Loucy (cell line): ENCODE results near the gene GUSB.

Source experiments
- EZH2phosphoT487 ChIP-seq: fragments of 200-600 bp; IDR thresholded peaks from 2 replicates; pipeline ENCODE4 v1.6.1; 2018; ENCODE audit warnings: antibody characterized with exemption, mild to moderate bottlenecking, moderate library complexity, borderline replicate concordance
- TF ChIP-seq, protein P1 (sequence below): fragments of 200-600 bp; sonication (generic); conservative IDR thresholded peaks from 2 replicates; pipeline ENCODE4 v1.5.1; 2014; ENCODE audit warnings: mild to moderate bottlenecking, antibody characterized with exemption, low read length

DNA sequence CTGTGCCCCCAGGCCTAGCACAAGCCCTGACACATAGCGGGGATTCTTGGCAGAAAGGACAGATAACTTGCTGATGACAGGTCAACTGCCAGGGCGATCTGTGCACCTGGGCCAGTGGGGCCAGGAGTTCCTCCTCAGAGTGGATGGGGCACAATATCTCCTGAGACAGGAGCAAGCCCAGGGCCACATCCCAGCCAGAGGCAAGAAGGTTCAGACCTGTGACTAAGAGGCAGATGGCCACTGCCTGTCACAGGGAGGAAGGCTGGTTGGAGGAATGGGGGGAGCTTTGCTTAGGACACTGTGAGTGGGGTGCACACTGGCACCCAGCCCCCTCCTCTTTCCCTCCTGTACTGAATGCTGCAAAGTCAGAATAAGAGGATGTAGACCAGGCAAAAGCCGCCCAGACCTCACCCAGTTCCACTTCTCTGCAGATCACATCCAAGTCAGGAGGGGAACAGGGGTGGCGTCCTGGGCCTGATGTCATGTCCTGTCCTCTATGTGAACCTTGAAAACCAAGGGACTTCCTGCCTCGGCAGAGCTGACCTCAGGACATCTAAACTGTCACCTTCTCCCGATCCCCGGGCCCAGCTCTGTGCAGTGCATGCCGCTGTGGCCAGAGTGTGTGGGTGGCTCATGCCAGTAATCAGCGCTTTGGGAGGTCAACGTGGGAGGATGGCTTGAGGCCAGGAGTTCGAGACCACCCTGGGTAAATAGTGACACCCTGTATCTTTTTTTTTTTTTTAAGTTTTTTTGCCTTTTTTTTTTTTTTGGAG, 1.3 kb downstream of the GUSB start:
- TF ChIP-seq, protein P1, sequence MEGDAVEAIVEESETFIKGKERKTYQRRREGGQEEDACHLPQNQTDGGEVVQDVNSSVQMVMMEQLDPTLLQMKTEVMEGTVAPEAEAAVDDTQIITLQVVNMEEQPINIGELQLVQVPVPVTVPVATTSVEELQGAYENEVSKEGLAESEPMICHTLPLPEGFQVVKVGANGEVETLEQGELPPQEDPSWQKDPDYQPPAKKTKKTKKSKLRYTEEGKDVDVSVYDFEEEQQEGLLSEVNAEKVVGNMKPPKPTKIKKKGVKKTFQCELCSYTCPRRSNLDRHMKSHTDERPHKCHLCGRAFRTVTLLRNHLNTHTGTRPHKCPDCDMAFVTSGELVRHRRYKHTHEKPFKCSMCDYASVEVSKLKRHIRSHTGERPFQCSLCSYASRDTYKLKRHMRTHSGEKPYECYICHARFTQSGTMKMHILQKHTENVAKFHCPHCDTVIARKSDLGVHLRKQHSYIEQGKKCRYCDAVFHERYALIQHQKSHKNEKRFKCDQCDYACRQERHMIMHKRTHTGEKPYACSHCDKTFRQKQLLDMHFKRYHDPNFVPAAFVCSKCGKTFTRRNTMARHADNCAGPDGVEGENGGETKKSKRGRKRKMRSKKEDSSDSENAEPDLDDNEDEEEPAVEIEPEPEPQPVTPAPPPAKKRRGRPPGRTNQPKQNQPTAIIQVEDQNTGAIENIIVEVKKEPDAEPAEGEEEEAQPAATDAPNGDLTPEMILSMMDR: no peak
- no peak for TF ChIP-seq EZH2phosphoT487
